Astrocyte of the spinal cord (primary cell): Measurements from ENCODE around the gene SMAD7.

Experiments
- DNase-seq: peaks from one replicate; pipeline ENCODE4 v3.0.0; 2011; ENCODE audit warnings: low read depth, low spot score
- H3K4me3 ChIP-seq: 2 replicates; pipeline ENCODE4 v1.5.1; 2011; ENCODE audit warnings: low read depth, mild to moderate bottlenecking, low read length, moderate library complexity
- in situ Hi-C: cut with HindIII; loops from 2 replicates; pipeline ENCODE4 v1.10.0; 2017; ENCODE audit warnings: low sequenced_read_pairs
- TF ChIP-seq, protein P1 (sequence below): IDR thresholded peaks from 2 replicates; pipeline ENCODE4 v1.5.1; 2012; ENCODE audit warnings: low read depth, mild to moderate bottlenecking, low read length, inconsistent platforms

The SMAD7 gene

DNA sequence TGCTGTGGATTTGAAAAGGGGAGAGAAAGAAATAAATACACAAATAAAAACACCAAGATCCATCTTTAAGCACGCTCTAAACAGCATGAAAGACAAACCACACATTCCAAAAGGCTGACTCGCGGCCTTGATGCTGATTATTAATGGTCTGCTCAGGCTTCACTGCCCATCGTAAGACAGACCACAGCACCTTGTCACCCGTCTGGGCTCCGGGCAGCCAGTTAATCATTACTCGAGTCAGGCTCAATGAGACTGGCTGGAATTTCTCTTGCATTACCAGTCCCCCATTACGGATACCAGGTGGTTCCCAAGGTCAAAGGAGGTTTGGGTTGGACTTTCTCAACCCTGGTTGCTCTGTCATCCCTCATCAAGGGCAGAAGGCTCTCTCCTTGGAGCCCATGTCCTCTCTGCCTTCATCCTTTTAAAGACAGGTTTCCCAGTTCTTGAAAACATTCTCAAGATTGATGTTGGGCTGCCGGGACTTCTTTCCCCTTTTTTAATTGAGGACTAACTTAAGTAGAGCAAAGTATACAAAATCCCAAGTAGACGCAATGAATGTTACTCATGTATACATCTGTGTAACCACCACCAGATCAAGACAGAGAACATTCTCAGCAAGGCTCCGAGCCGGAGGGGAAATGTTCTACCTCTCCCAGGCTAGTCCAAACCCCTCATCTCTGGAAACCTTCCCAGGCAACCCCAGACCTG is 8.1 kb downstream of the SMAD7 start:
- peak; percentile 94 for DNase-seq
- H3K4me3 ChIP-seq: peak overlapping the region; percentile 10
- in situ Hi-C loops: no loop called here
- TF ChIP-seq, protein P1, sequence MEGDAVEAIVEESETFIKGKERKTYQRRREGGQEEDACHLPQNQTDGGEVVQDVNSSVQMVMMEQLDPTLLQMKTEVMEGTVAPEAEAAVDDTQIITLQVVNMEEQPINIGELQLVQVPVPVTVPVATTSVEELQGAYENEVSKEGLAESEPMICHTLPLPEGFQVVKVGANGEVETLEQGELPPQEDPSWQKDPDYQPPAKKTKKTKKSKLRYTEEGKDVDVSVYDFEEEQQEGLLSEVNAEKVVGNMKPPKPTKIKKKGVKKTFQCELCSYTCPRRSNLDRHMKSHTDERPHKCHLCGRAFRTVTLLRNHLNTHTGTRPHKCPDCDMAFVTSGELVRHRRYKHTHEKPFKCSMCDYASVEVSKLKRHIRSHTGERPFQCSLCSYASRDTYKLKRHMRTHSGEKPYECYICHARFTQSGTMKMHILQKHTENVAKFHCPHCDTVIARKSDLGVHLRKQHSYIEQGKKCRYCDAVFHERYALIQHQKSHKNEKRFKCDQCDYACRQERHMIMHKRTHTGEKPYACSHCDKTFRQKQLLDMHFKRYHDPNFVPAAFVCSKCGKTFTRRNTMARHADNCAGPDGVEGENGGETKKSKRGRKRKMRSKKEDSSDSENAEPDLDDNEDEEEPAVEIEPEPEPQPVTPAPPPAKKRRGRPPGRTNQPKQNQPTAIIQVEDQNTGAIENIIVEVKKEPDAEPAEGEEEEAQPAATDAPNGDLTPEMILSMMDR: no peak

DNA sequence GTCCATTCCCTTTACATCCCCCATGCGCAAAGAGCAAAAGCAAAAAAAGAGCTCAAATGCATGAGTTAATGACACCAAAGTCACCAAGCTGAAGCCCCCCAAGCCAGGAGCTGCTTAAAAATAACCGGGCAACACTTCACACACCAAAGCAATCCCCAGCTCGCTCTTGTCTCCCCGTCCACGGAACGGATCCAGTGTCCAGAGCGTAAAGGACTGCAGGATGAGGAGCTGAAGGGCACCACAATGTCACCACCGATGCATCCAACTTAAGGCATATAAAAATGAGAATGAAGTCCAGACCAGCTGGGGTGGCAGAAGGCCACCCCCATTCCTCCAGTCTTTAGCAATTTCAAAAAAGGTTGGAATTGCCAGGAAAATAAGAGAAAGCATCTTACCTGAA is 8.7 kb downstream of the SMAD7 start:
- H3K4me3 ChIP-seq: no peak overlapping the region
- in situ Hi-C loops: no loop called here
- no peak for DNase-seq
- TF ChIP-seq, protein P1: no peak

DNA sequence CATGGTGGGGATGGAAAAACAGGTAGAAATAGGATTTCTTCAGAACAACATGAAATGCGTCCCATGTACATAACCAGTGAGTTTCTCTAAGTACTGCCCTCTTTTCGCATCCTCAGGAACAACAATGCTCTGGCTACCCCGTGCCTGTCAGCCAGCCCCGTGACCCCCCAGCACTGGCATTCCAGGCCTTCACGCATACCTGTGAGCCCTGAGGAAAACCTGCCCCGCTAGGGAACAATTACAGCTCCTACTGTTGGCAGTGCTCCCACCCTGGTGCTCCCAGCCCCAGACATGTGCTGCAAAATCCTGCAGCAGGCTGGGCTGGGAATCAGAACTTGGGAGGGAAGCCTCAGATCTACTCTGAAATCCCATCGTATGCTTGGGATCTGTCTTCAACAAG is 9.1 kb downstream of the SMAD7 start:
- H3K4me3 ChIP-seq: no peak overlapping the region
- TF ChIP-seq, protein P1: no peak
- in situ Hi-C loops: no loop called here
- no peak for DNase-seq

DNA sequence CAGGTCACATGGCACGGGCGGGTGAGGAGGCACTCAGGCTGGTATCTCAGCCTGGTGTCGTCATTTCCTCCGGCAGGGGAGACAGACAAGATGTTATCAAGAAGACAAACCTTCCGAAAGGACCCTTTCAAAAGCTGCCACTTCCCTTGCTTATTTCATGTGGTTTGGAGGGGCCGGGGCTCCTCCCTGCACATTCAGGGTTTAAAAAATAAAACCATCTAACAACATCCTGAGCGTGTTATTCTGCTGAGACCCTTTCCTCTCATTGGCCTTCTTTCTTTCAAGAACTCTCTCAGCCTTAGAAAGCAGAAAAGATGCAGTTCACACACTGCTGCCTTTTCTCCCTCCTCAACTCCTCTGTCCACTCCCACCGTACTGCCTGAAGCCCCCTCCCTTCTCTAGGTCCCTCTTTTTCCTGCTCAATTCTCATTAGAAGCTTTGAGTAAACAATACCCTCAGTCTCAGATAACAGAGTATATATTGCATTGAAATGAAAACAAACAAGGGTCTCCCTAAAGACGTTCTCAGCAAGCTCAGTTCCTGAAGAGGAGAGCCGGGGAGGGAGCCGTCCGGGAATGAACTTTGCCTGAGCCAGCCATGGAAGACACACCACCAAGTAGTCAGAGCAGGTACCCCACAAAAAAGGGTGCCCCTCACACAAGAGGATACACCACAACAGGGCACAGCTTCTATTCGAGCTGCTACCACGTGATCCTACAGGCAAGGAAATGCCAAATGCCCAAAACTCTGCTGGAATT is 9.7 kb downstream of the SMAD7 start:
- H3K4me3 ChIP-seq: no peak overlapping the region
- in situ Hi-C loops: no loop called here
- TF ChIP-seq, protein P1: no peak
- no peak for DNase-seq

DNA sequence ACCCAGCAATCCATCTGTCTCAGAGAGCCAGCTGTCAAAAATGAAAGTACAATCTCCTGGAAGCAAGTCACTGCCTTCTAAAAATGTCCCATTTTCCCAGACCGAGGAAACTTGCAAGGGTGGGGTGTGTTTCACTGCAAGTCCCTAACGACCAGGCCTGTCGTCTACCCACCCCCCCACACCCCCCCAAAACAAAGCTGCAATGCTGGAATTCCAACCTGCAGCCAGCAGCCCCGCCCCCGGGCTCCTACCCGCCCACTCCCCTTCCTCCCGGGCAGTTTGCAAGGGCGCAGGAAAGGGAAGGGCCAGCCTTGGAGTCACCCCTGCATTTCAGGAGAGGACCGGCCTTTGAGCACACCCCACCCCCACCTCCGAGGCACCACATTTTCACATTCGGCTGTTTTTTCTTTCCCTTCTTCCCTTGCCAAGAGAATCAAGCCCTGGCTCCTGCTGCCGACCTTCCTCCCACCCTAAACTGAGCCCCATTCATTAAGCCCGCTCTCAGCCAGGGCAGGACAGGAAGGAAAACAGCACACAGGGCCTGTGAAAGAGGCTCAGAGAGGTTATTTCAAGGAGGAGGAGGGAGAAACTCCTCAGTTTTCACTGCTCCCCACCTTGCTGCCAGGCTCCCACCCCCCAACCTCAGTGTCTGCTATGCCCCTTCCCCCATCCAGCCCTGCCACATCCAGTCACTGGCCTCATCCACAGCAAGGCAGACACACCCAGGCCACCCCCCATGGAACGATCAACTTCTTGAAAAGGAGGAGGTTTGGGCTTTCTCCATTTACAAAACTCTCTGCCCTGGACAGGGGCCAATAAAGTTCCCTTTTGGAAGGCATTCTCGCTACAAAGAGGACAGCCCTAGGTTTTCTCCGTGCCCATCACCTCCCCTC is 11.3 kb downstream of the SMAD7 start:
- TF ChIP-seq, protein P1: no peak
- DNase-seq: peak; percentile 48
- in situ Hi-C loops: no loop called here
- no peak overlapping the region for H3K4me3 ChIP-seq

DNA sequence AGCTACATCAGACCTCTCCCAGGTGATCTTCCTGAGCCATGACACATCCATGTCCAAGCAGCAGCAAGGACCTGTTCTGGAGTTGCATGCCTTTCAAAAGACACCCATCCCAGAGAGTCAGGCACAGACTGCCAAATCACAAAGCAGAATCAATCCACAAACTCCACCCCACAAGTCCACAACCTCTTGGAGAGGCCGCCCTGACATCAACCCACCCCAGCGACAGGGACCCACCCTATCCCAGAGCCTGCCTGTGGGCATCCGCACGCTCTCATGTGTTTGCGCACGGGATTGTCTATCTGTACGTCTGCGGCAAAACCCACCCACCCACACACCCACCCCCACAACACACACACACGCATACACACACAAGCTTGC is 11.9 kb downstream of the SMAD7 start:
- H3K4me3 ChIP-seq: no peak overlapping the region
- DNase-seq: no peak
- TF ChIP-seq, protein P1: no peak
- in situ Hi-C loops: no loop called here
